Measurements from ENCODE around the gene RIC3.
A peak's percentile ranks its signal among the peaks of the same experiment; 100 is the strongest.

RIC3 gene

GRCh38 chr11:8102296-8102915, 66.4 kb downstream of the RIC3 start:
- no peak for DNase-seq

GRCh38 chr11:8101421-8101820, 67.4 kb downstream of the RIC3 start:
- DNase-seq = no peak

GRCh38 chr11:8100605-8101004, 68.2 kb downstream of the RIC3 start:
- no peak for DNase-seq

GRCh38 chr11:8100158-8100557, 68.7 kb downstream of the RIC3 start:
- DNase-seq = no peak

- peak; percentile 73 for DNase-seq
Measured at GRCh38 chr11:8099291-8099899, 69.4 kb downstream of the RIC3 start.

- no peak for DNase-seq
Measured at GRCh38 chr11:8098879-8099278, 69.9 kb downstream of the RIC3 start.

- DNase-seq = no peak
Measured at GRCh38 chr11:8098361-8098760, 70.5 kb downstream of the RIC3 start.

GRCh38 chr11:8097926-8098325, 70.9 kb downstream of the RIC3 start:
- no peak for DNase-seq

- DNase-seq = no peak
Measured at GRCh38 chr11:8097468-8097867, 71.4 kb downstream of the RIC3 start.

- no peak for DNase-seq
Measured at GRCh38 chr11:8097062-8097461, 71.8 kb downstream of the RIC3 start.

- no peak for DNase-seq
Measured at GRCh38 chr11:8096575-8096974, 72.2 kb downstream of the RIC3 start.

- no peak for DNase-seq
Measured at GRCh38 chr11:8095806-8096522, 72.9 kb downstream of the RIC3 start.

GRCh38 chr11:8095371-8095770, 73.5 kb downstream of the RIC3 start:
- DNase-seq = no peak

- no peak for DNase-seq
Measured at GRCh38 chr11:8094656-8095055, 74.2 kb downstream of the RIC3 start.

GRCh38 chr11:8093931-8094575, 74.8 kb downstream of the RIC3 start:
- no peak for DNase-seq

GRCh38 chr11:8092587-8093424, 76.0 kb downstream of the RIC3 start:
- peak; percentile 29 for DNase-seq

GRCh38 chr11:8091721-8092120, 77.1 kb downstream of the RIC3 start:
- DNase-seq = no peak

- DNase-seq = no peak
Measured at GRCh38 chr11:8090756-8091155, 78.1 kb downstream of the RIC3 start.

- DNase-seq = no peak
Measured at GRCh38 chr11:8089791-8090510, 78.9 kb downstream of the RIC3 start.

GRCh38 chr11:8087756-8088155, 81.1 kb downstream of the RIC3 start:
- DNase-seq = no peak

GRCh38 chr11:8087185-8087584, 81.6 kb downstream of the RIC3 start:
- DNase-seq = no peak

GRCh38 chr11:8086571-8086970, 82.3 kb downstream of the RIC3 start:
- DNase-seq = no peak
